B cell (primary cell): ENCODE measurements around the gene ZBTB8A.
"Not testable (repeated sequence)": the region's sequence is repeated elsewhere in the genome, so short reads cannot be mapped to it uniquely, and the experiment has no call there.

Source experiments
- CTCF ChIP-seq: fragments of 200-600 bp; IDR thresholded peaks from one replicate; pipeline ENCODE4 v1.8.0; 2022; ENCODE audit warnings: antibody characterized with exemption, mild to moderate bottlenecking
- EZH2 ChIP-seq: IDR thresholded peaks from 2 replicates; pipeline ENCODE4 v1.6.1; 2012; ENCODE audit warnings: borderline replicate concordance, low read depth, mild to moderate bottlenecking, moderate library complexity, low read length; ENCODE audit not compliant: insufficient read depth, poor library complexity, severe bottlenecking

- not testable (repeated sequence) for TF ChIP-seq CTCF, EZH2
These were observed 103.1 kb downstream of the ZBTB8A start for GRCh38 chr1:32642292-32642827.
